Lung (tissue), 12 donors: ENCODE measurements around the gene STIMATE. TPM values are rescaled to one million over a fixed set of nuclear protein-coding genes. Genes with fewer than 3 reads are reported as not detected.
A peak's percentile ranks its signal among the peaks of the same experiment; 100 is the strongest.

Experiments used
- ATAC-seq: fragments of 200-7000 bp; cut with Tn5 transposase; one replicate; pipeline ENCODE4 v1.9.1; 2020; ENCODE audit warnings: moderate number of reproducible peaks; ENCODE audit not compliant: insufficient read depth, low FRiP score
- DNase-seq, 3 donors: peaks; one replicate each; pipeline ENCODE4 v3.0.0-alpha.2; 2013 to 2017
- H3K27ac ChIP-seq, 2 donors: one replicate each; pipeline ENCODE4 v1.5.1; 2013; ENCODE audit warnings: mild to moderate bottlenecking in 2 of 2, moderate library complexity in 2 of 2, control low read depth in 1 of 2, inconsistent platforms in 1 of 2, low read depth in 1 of 2, low read length in 1 of 2
- H3K27me3 ChIP-seq, 3 donors: one replicate each; pipeline ENCODE4 v1.5.1; 2013; ENCODE audit warnings: low read length in 2 of 3; ENCODE audit not compliant: control insufficient read depth in 3 of 3, insufficient read depth in 3 of 3
- H3K36me3 ChIP-seq, 4 donors: one replicate each; pipeline ENCODE4 v1.5.1; 2013; ENCODE audit warnings: low read length in 4 of 4, mild to moderate bottlenecking in 1 of 4, moderate library complexity in 1 of 4; ENCODE audit not compliant: control insufficient read depth in 4 of 4, insufficient read depth in 4 of 4
- H3K4me1 ChIP-seq, 5 donors: one replicate each; pipeline ENCODE4 v1.5.1; 2013; ENCODE audit warnings: low read length in 5 of 5, mild to moderate bottlenecking in 2 of 5, moderate library complexity in 1 of 5; ENCODE audit not compliant: control insufficient read depth in 5 of 5, insufficient read depth in 5 of 5
- H3K4me3 ChIP-seq: one replicate; pipeline ENCODE4 v1.5.1; 2013; ENCODE audit warnings: mild to moderate bottlenecking, control low read depth, moderate library complexity
- H3K9ac ChIP-seq, 2 donors: one replicate each; pipeline ENCODE4 v1.5.1; 2013; ENCODE audit warnings: low read length in 2 of 2, control low read depth in 1 of 2; ENCODE audit not compliant: insufficient read depth in 1 of 2
- H3K9me3 ChIP-seq, 4 donors: one replicate each; pipeline ENCODE4 v1.5.1; 2013; ENCODE audit warnings: low read length in 3 of 4, mild to moderate bottlenecking in 1 of 4, moderate library complexity in 1 of 4; ENCODE audit not compliant: control insufficient read depth in 4 of 4, insufficient read depth in 3 of 4
- WGBS, 2 donors: extraction: QIAGEN DNeasy Blood & Tissue Kit; methylation state at CpG; one replicate each; pipeline ENCODE4 v1.1.7; 2013; 5-methylcytosine and 5-hydroxymethylcytosine counted together
- polyA plus RNA-seq, 2 donors: library from polyadenylated mRNA; stranded (reverse); fragments of 200-250 nt; gene quantifications; one replicate each; pipeline ENCODE4 v1.2.1, GENCODE V29; 2013
- total RNA-seq, 2 donors: library from RNA; depleted of rRNA in 1 of 2; stranded (reverse); fragments of >200 nt in 1 of 2; gene quantifications; one replicate each; pipeline ENCODE4 v1.2.1, GENCODE V29; 2014 to 2021
- TF ChIP-seq, protein P1 (sequence below): IDR thresholded peaks from 2 replicates; pipeline ENCODE4 v1.5.1; 2012; ENCODE audit warnings: mild to moderate bottlenecking; ENCODE audit errors: control extremely low read depth, extremely low read depth
- donor health status: control.
- donor health status: control.
- donor health status: Bipolar disorder and iron deficiency.
- donor health status: healthy.
- donor health status: DM: yes; HTN: yes; CAD: no.

The STIMATE gene
- total and polyA plus RNA-seq, 4 donors: 18.6 to 62.5 (median 20.5) TPM

DNA sequence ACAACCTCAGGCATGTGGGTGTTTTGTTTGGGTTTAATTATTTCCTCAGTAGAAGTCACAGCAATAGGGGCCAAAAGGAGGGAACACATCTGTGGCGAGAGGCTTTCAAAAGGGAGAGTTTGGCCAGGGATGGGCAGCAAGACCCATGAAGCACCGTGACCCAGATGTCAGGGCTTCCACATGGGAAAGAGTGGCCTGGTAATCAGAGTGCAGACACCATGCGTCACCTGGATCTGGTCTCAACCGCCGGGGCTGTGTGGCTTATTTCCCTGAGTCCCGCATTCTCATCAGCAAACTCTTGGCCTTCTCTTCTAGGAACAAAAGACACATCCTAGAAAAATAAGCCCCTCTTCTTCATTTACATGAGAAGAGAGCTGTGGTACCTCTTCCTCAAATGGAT, 50.1 kb downstream of the STIMATE start:
- Histone ChIP-seq H3K27me3 (no peaks in the 10 kb centered on the region), H3K9ac (no peak overlapping the region), H3K4me3 (no peak overlapping the region), H3K36me3 (peaks cover 0 to 42% (median 19%) of the 10 kb centered on the region in 4 donors), H3K27ac (no peak overlapping the region), H3K9me3 (no peaks in the 10 kb centered on the region), H3K4me1 (peaks cover 0 to 23% (median 9%) of the 10 kb centered on the region in 5 donors)
- ATAC-seq: no peak
- TF ChIP-seq, protein P1, sequence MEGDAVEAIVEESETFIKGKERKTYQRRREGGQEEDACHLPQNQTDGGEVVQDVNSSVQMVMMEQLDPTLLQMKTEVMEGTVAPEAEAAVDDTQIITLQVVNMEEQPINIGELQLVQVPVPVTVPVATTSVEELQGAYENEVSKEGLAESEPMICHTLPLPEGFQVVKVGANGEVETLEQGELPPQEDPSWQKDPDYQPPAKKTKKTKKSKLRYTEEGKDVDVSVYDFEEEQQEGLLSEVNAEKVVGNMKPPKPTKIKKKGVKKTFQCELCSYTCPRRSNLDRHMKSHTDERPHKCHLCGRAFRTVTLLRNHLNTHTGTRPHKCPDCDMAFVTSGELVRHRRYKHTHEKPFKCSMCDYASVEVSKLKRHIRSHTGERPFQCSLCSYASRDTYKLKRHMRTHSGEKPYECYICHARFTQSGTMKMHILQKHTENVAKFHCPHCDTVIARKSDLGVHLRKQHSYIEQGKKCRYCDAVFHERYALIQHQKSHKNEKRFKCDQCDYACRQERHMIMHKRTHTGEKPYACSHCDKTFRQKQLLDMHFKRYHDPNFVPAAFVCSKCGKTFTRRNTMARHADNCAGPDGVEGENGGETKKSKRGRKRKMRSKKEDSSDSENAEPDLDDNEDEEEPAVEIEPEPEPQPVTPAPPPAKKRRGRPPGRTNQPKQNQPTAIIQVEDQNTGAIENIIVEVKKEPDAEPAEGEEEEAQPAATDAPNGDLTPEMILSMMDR: no peak
- DNase-seq: no peak
- WGBS, 2 donors: 97 to 98% methylated on average over 6 of the region's 6 CpGs

DNA sequence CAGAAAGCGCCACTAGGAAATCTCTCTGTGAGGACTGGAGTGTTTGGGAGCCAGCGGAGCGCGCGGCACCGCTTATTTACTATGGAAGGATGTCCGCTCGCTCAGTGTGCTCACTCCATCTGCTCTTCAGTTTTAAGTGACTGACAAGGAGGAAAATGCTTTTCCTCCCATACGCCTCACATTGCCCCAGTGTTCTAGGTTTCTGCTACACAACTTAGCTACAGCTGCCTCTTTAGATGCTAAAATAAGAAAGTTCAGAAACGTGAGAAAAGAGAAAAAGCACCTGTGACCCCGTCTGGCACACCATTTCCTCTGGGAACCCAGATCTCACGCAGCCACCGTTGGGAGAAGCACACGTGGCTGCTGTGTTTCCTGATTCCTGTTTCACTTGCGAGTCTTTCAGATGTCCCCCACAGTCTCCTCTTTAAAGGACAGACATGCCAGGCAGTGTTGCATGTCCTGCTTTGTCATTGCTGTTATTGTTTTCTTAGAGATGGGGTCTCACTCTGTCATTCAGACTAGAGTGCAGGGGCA, 50.8 kb downstream of the STIMATE start:
- H3K27me3 ChIP-seq: no peaks in the 10 kb centered on the region
- ATAC-seq (no peak), DNase-seq (peak in 1 of 3 donors; percentile 24)
- peaks cover 0 to 43% (median 20%) of the 10 kb centered on the region in 4 donors for H3K36me3 ChIP-seq
- no peaks in the 10 kb centered on the region for H3K9me3 ChIP-seq
- TF ChIP-seq, protein P1: no peak
- H3K27ac ChIP-seq: no peak overlapping the region
- no peak overlapping the region for H3K4me3 ChIP-seq
- peaks cover 0 to 21% (median 9%) of the 10 kb centered on the region in 5 donors for H3K4me1 ChIP-seq
- no peak overlapping the region for H3K9ac ChIP-seq
- 61 to 72% methylated on average over 15 of the region's 15 CpGs for WGBS, 2 donors

DNA sequence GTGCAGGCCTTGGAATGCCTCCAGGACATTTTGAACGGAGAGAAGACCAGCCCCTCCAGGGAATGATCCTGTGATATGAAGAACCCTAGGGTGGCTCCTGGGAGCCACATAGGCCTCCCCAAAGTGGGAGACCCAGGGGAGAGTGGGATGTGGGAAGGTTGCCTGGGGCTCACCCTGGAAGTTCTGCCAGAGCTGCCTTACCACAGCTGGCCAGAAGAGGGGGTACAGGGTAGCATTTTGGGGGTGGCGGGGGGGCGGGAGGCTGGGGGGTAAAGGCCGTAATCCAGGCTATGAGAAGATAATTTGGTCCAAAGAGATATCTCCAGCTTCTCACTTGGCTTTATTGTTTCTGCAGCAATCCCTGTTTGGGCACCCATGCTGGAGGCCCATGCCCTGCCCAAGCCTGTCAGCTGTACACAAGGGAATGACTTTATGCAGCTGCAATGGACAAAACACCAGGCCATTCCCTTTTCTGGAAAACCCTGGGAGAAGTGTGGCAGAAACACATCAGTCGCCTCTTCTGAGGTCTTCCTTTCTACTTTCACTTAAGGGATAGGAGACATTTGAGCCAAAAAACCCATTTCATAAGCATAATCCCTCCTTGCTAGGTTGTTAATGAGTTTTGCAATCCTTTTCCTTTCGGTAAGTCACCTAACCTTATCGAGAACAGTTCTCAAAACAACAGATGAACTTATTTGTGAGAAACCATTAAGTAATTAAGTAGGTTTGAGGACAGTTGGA, 51.5 kb downstream of the STIMATE start:
- Histone ChIP-seq H3K9ac (no peak overlapping the region), H3K27ac (peak overlapping the region in 1 of 2 donors; percentile 50), H3K9me3 (no peaks in the 10 kb centered on the region), H3K36me3 (peaks cover 0 to 41% (median 21%) of the 10 kb centered on the region in 4 donors), H3K27me3 (no peaks in the 10 kb centered on the region), H3K4me1 (peaks cover 0 to 21% (median 9%) of the 10 kb centered on the region in 5 donors), H3K4me3 (no peak overlapping the region)
- TF ChIP-seq, protein P1: no peak
- DNase-seq: peak in 2 of 3 donors; percentile 22 to 24
- 69 to 72% methylated on average over 7 of the region's 7 CpGs for WGBS, 2 donors
- ATAC-seq: no peak
